Right lung (tissue), 5 donors: ENCODE measurements around the gene PDCD1. TPM values are rescaled to one million over a fixed set of nuclear protein-coding genes. Genes with fewer than 3 reads are reported as not detected.
A peak's percentile ranks its signal among the peaks of the same experiment; 100 is the strongest.

Experiments used
- DNase-seq, 2 donors: peaks; one replicate each; pipeline ENCODE4 v3.0.0-alpha.2; 2013
- polyA plus RNA-seq, 5 donors: library from polyadenylated mRNA; unstranded; fragments of 120-200 nt; gene quantifications; one replicate each; pipeline versions ENCODE4 v1.2.1 to v1.2.3, GENCODE V29; 2013; ENCODE audit warnings: inconsistent platforms in 1 of 5, low replicate concordance in 1 of 5; ENCODE audit not compliant: insufficient read length in 5 of 5, insufficient read depth in 1 of 5

The PDCD1 gene
- polyA plus RNA-seq, 5 donors: 0.17 to 0.46 (median 0.30) TPM

DNA sequence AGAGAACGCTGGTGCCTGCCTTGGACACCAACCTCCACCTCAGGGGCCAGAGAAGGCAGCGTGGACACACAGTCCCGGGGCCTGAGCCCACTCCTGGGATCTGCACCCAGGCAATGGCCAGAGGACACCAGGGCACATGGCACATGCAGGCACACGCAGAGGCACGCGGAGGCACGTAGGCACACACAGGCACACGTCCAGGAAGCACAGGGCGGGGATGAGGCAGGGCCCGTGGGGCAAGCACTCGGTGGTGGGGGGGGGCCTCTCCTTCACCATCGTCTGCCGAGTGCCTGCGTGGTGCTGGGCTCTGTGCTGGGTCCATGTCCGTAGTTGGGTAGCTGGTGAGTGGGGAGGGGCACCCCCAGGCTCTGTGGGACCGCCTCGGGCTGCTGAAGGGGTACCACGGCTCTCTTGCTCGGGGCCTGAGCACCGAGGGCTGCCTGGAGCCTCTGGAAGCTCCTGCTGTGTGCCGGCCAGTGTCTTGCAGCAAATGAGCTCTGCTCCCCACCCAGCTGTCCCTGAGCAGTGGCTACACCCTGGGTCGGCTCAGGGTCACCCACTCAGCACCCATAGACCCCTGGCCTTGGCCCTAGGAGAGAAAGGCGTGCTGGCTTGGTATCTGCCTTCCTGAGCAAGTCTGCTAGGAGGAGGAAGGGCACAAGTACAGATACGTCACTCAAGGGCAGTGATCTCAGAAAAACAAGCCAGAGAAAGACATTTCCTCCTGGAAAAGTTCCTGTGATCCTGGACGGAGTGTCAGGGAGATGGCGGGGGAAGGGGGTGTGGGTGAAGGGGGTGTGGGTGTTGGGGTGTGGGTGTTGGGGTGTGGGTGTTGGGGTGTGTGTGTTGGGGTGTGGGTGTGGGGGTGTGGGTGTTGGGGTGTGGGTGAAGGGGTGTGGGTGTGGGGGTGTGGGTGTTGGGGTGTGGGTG lies 37.3 kb upstream of the PDCD1 start:
- DNase-seq: peak; percentile 45 to 61

DNA sequence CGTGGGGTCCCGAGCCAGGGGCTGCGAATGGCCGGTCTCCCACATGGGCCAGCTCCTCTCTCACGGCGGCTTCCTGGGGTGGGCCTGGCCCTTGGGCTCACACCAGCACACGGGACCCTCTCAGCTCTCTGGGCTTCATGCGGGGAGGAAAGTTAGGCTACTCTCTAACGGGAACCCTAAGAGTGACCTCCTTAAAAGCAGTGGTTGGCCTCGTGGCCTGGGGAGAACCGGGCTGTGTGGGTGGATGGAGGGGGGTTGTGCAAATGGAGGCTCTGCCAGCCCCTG lies 36.7 kb upstream of the PDCD1 start:
- DNase-seq: no peak

DNA sequence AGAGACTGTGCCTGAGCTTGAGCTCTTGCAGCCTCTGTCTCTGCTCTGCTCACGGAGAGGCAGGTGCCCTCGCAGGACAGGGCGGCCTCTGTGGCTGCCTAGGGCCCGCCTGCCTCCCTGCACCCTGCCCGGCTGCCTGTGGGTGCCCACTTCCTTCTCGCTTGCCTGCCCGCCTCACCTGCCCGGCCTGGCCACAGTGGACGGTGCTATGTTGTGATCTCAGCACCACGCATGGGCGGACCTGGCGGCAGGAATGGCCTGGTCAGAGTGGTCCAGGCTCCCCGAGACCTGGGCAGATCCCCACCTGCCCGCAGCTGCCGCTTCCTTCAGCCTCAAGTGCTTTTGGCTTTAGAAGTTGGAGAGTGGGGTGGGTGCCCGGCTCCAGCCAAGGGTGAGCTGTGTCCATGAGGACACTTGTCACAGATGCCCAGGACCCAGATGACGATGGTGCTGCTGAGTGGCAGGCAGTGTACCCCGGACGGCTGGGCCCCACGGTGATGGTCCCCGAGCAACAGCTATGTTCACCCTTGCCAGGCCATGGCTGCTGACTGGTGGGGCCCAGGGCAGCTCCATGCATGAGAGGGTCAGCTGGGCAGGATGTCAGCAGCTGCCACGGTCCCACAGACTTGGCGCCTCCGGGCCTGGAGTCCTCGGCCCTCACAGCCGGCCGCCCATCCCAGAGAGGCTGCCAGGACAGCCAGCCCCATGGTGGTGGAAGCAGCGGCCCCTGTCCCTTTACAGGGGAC lies 36.2 kb upstream of the PDCD1 start:
- DNase-seq: no peak

DNA sequence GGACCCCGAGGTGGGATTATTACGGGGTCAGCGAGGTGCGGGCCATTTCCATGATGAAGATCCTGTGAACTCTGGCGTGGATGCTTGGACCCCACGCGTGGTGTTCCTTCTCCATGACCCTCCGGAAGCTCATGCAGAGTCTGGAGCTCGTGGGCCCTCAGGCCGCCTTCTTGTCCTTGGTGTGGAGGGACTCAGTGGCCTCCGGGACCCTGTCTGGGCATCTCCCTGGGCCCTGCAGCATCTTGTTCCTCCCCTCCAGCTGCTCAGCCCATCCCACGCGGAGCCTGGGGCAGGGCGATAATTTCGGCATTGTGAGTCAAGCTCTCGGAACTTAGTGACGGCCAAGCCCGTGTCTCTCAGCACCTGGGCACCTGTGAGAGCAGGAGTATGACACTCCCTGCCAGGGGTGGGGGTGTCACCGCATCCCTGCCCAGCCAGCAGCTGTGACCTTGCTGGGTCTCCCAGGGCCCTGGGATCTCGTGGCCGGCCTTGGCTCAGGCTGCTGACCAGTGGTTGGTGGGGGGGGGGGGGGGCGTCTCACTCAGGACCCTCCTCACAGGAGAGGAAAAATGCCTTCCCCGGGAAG lies 35.5 kb upstream of the PDCD1 start:
- no peak for DNase-seq

DNA sequence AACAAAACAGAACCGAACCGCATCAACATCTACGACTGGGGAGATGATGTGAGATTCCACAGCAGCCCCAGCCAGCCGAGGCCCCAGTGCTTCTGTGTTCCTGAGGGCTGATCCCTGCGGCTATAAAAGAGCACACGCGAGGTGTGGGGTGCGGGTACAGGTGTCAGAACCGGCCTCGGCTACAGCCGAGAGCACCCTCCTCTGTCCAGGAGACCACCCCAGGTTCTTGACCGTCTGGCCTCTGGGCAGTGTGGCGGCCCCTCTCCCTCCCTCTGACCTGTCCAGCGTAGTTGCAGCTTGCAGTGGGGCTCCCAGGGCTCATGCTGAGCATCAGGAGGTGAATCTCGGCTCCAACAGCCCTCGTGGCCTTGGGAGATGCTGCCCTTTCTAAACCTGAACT lies 34.6 kb upstream of the PDCD1 start:
- no peak for DNase-seq

DNA sequence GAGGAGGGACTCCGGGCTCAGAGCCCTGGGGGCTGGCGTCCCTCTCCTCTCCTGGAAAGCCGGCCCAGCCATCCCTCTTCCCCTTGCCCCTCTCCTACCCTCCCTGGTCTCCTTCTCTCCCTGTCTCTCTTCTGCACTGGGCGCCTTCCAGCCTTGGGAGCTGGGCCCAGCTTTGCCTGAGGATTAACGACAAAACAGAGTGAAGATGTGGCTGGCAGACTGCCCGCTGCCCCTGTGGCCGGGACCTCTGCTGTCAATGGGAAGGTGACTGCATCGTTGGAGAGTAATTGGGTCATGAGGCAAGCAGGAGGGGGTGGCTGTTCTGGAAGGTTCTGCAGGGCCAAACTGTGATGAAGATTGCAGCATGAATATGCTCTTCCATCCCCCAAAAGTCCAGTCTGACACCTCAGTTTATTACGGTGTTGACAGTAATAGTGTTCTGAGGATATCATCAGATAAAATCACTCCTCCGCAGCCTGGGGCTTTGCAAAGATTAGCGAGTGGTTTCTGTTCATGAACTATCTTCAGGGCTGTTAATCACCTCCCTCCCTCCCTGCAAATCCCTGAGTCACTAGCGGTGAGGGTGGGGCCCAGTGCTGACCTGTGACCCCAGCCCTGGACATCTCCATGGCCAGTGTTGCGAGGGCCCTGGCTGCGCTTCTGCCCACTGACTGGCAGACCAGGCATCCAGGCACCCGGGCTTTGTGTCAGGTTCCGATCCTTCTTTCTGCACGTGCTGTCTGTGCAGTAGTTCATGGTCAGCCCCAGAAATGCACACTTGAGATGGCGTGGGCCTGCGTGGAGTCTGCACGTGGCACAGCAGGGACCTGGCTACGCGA lies 33.8 kb upstream of the PDCD1 start:
- no peak for DNase-seq

DNA sequence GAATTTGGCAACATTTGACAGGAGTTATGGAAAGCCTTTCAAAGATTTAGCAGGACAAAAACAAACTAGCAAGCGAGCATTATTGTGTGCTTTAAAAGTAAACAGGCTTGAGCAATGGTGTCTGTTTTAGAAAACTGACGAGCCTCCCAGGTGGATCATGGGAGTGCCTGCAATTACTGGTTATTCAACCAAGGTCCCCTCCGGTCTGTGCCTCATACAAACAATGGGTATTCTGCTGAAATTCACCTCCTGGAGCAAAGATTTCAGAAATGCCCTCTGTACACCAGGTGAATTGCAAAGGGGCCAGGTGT lies 33.2 kb upstream of the PDCD1 start:
- DNase-seq: no peak

DNA sequence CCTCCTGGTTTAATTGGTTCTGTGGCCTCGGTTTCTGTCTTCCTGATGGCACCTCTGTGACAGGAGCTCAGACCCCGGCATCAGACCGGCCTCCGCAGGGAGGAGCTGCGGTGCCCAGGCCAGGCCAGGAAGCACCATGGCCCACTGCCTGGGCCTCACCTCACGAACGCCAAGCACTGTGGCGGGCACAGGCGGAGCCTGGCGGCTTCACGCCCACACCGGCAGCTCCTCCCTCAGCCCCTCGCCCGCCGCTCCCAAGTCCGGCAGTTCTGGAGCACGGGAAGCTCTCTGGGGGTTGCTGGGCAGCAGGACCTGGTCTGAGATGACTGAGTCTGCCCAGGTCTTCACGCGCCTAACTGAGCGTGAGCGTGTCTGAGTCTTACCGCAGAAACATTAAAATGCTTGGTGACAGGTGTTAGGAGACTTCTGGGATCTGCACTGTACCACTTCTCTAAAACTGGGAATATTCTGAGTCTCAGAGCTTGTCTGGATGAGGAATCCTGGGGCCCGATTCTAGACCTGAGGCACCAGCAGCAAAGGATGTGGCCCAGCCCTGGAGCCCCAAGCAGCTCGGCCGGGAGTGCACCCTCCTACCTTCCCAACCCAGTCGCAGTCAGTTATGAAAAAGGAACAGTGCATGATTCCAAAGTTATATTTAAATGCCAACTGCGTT lies 32.8 kb upstream of the PDCD1 start:
- DNase-seq: no peak

DNA sequence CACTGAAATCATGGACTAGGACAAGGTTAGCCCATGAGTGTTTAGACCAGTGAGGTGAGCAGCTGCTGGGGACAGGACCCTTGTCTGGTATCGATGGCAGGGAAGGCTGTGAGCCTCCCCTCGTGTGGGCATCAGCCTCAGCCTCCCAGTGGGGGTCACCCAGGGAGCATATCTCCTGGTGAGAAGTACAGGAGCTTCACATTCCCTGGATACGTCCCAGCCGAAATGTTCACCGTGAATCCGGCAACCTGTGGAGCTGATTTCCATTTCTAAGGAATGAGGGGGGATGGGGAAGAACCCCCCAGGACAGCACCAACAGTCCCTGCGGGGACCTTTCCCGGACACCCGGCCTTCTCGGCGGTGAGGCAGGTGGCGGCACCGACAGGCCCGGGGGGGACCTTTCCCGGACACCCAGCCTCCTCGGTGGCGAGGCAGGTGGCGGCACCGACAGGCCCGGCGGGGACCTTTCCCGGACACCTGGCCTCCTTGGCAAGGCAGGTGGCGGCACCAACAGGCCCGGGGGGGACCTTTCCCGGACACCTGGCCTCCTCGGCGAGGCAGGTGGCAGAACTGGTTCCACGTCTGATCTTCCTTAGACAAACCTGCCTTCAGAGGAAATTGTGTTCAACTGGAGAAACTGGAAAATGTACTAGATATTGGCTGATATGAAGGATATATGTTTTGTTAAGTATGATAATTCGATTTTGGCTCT lies 32.0 kb upstream of the PDCD1 start:
- no peak for DNase-seq

DNA sequence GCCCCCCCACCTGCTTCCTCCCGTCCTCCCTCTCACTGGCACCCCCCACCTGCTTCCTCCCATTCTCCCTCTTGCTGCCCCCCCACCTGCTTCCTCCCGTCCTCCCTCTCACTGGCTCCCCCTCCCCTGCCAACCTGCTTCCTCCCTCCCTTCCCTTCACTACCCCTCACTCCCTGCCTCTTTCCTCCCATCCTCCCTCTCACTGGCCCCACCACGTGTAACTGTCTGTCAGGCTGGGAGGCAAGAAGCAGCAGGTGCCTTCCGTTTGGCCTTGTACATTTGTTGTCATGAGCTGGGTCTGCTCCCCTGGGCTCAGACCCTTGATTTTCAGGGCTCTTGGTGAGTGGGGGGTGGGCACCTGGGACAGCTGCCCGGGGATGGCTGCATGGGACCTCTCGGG lies 29.9 kb upstream of the PDCD1 start:
- DNase-seq: no peak

DNA sequence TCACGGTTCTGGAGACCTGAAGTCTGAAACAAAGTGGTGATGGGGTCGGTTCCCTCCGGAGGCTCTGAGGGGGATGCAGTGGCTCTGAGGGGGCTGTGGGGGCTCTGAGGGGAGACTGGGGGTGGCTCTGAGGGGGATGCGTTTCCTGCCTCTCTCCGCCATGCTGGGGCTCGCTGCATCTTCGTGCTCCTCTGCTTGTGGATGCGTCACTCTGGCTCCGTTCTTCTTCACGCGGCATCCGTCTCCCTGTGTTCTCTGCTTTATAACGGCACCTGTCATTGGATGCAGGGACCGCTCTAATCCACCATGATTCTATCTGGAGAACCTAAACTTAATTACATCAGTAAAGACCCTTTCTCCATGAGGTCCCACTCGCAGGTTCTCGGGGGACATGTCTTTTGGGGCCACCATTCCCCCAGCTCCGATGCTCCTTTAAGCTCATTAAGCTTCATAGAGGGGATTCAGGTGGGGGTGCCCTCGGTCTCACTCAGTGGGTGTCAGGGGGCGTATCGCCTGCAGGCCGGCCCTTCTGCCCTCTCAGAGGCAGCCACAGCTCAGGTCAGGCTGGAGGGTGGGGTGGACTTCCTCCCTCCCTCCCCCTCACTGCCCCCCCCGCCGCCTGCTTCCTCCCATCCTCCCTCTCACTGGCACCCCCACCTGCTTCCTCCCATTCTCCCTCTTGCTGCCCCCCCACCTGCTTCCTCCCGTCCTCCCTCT lies 29.3 kb upstream of the PDCD1 start:
- DNase-seq: no peak

DNA sequence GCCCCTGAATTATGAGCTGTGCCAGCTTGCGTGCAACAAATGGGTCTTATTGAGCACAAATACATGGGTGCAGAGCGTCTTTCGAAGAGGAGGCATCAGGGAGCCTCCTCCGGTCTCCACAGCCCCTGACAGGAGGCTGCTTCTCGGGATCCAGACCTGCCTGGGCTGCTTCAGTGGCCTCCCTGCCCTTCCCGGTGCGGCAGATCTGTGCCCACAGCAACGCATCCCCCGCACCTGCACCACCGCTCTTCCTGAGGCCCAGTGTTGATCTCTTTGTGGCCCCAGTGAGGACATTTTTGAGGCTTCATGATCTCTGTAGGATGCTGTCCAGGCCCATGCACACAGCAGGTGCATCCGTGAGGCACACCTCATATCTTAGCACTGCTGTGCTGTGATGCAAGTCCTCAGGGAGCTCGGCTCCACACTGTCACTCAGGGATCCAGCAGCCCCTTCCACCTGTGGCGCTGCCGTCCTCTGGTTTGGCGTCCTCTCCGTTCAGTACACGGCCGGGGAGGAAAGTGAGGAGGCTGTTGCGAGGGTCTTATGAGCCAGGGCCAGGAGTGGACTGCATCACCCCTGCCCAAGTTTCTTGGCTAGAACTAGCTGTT lies 28.2 kb upstream of the PDCD1 start:
- DNase-seq: no peak

DNA sequence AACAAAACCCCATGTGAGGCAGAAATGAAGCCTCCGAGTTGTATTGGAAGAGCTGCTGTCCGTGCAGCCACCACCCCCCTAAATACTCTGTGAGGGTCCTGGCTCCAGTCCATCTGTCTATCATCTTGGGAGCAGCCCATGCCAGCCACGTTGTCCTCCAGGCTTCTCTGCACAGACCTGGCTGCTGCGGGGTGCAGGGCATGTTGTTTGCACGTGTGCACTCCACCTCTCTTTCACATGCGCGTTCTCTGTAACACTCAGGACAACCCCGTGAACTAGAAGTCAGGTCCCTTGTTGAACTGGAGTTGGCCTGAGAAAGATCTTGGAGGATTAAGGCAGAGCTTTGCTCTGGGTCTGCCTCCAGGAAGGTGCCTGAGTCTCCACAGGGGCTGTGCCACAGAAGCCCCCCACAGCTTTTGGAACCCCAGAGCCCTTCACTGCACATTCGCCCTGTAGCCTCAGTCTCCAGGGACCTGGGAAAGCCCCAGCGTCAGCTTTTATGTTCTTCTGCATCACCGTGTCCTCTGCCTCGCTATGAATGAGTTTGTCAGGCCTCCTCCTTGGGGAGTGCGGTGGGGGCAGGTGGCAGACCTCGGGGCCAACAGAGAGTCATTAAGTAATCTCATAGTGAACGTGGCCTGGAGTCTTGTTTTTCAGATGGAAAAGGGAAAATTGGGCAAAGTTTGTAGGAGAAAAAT lies 27.4 kb upstream of the PDCD1 start:
- no peak for DNase-seq

DNA sequence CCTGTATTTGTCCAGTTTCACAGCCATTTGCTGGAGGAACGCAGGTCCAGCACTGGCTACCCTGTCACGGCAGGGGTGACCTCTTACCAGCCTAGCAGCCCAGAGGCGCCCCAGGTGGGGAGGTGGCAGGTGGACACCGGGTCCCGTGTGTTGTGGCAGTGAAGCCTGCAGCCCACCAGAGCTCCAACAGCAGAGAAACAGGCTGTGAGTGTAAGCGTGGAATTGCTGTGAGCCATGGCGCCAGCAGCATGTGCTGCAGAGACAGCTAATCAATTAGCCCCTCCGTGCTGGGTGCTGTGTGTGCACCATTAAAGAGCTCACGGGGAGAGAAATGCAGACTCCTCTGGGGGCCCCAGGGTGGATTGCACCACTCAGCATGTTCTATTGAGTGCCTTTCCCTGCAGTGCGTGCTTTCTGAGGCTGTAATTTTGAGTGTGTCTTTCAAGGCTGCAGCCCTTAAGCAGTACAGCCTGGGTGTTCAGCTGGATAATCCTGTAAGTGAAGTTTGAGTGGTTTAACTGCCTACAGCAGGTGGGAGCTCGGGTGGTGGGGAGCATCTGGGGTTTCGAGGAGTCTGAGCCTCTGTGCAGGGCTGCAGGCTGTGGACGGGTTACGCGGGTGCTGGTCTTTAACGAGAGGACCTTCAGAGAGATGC lies 26.7 kb upstream of the PDCD1 start:
- DNase-seq: no peak

DNA sequence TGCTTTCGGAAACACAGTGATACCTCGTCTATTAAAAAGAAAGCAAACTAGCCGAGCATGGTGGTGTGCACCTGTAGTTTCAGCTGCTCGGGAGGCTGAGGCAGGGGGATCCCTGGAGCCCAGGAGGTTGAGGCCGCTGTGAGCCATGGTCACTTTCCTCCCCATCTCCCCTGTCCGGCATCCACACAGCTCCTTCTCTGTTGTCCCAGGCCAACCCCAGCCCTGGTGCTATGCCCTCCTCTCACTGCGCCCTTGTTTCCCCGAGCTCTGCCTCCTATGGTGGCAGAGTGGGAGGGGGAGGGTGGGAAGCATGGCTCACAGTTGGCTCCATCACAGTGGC lies 26.2 kb upstream of the PDCD1 start:
- DNase-seq: no peak

DNA sequence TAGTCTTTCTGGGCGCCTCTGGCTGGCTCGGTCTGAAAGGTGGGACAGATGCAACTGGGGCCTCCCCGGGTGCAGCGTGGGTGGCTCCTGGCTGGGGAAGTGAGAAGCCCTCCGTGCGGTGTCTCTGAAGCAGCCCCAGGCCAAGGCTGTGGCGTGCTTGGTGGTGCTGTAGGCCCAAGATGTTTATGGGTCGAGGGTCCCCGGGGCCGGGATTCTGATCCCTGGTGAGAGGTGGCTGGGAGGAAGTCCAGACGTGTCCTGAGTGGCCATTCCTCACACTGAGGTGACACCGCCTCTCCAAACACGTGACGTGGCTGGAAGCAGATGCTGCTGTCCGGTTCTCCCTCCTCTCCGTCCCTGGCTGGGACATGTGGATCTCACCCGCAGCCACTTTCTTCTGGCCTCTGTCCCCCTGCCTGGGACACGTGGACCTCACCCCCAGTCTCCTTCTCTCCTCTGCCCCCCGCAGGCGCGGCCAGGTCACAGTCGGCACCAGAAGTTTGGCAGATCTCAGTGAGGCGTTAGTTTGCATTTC lies 23.5 kb upstream of the PDCD1 start:
- DNase-seq: peak in 1 of 2 donors; percentile 28

DNA sequence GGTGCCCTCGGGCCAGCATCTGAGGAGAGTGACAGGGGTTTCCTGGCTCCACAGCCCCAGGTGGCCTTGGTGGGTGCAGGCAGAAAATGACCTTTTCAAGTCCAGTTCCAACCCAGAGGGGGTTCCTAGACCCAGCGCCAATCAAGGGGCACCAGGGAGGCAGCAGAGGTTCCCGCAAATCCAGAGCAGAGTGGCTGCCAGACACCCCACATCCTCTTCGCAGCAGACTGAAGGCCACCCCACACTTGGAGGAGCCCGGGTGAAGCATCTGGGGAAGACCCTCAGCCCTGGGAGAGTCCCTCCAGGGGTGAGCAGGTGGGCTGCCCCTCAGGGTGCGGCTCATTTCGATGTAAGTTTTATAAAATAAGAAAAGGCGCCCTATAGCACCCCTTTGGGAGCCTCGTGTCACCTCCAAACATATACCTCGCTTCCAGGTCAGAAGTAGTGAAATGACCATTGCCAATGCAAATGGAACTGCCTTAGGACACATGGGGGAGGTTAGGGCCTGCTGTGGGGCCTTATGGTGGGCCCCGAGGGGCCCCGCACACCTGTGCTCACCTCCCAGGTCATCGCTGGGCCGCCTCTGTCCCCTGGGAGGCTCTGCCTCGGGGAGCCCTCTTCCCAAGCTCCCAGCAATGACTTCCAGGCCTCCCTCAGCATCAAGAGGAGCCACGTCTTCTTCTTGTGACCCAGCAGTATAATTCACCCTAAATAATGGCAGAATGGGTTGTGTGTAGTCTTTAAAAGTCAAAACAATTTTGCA lies 21.8 kb upstream of the PDCD1 start:
- no peak for DNase-seq

DNA sequence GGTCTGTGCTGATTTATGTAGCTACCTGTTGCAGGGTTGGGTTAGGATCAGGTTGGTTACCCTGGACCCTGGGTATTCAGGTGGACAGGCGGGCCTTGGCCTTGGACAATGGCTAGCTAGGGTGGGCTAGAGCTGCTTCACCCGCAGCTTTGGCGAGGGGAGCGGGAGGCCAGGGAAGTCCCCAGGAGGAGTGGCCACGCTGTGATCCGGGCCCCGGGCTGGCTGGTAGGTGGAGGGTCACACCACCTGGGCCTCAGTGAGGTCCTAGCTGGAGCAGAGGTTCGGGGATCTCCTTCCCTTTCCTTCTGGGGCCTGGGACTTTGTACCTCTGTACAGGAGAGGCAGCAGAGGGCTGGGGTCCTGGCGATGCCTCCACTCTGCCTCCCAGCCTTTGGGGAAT lies 20.6 kb upstream of the PDCD1 start:
- DNase-seq: no peak
